ENCODE data around the gene ARRB2. TPM values are rescaled to one million over a fixed set of nuclear protein-coding genes. Genes with fewer than 3 reads are reported as not detected.

Gene ARRB2
- total and polyA plus RNA-seq, 2 donors (not counting 3 experiments of a cell fraction or from before 2014, with no cell fraction given): 18.6 to 21.3 TPM

DNA sequence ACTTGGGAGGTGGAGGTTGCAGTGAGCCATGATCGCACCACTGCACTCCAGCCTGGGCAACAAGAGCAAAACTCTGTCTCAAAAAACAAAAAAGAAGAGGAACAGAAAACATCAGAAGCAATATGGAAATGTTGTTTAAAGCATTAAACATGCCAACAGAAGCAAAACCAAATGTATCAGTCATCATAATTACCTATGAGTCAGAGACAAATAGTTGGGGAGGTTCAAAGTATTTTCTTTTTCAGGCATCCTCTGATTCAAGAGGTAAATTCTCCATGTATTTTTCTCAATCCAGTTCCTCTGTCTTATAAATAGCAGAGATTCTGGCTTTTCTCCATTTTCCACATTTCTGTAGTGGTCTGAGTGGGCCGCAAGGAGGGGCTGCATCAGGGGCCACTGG is 59.2 kb downstream of the ARRB2 start:
- Histone ChIP-seq H4K20me1 (replicated peaks; ENCODE audit: control insufficient read depth, extremely low read depth, insufficient read depth, low read length) (no peaks in the 10 kb centered on the region), H3K4me1 (ENCODE audit: control insufficient read depth, extremely low read depth, insufficient read depth, low read length) (no peaks in the 10 kb centered on the region), H3K9me1 (replicated peaks; ENCODE audit: control insufficient read depth, extremely low read depth, insufficient read depth, low read length) (no peaks in the 10 kb centered on the region), H2AFZ (ENCODE audit: low read depth, low read length) (no peak overlapping the region), H3K36me3 (ENCODE audit: control insufficient read depth in 2 of 2, extremely low read depth in 1 of 2, insufficient read depth in 2 of 2, low read length in 2 of 2) (no peaks in the 10 kb centered on the region), H3K27ac (ENCODE audit: insufficient read depth, low read depth, low read length) (no peak overlapping the region), H3K79me2 (ENCODE audit: control insufficient read depth, insufficient read depth, low read length) (no peaks in the 10 kb centered on the region), H3K4me3 (replicated peaks in 1 of 3; ENCODE audit: insufficient read depth in 1 of 3, low read depth in 1 of 3, low read length in 3 of 3) (no peak overlapping the region), H3K27me3 (ENCODE audit: control insufficient read depth in 2 of 2, insufficient read depth in 2 of 2, low read length in 2 of 2) (peaks cover 4 to 6% of the 10 kb centered on the region in 2 experiments), H3K9ac (replicated peaks; ENCODE audit: extremely low read depth, insufficient read depth, low read length) (no peak overlapping the region), H3K4me2 (ENCODE audit: insufficient read depth, low read length) (no peak overlapping the region), H3K9me3 (replicated peaks; ENCODE audit: control insufficient read depth, insufficient read depth, low read length) (no peaks in the 10 kb centered on the region)
- dilution Hi-C loops (cut with MboI; ENCODE audit: extremely low pct_ligation_motif_present, low sequenced_read_pairs): no loop called here
- BruUV-seq (replicated peaks): no TSS peak
- TF ChIP-seq POLR2A (IDR thresholded peaks at IDR 0.05; ENCODE audit: low read depth, low read length) (no peak), FOS (IDR thresholded peaks at IDR 0.05; ENCODE audit: borderline replicate concordance, insufficient read depth, low read length) (no peak), GATA2 (IDR thresholded peaks at IDR 0.05; ENCODE audit: insufficient read depth, insufficient read length, low read depth, low read length) (no peak), JUN (IDR thresholded peaks at IDR 0.05; ENCODE audit: borderline replicate concordance, insufficient read depth, insufficient read length, low read depth) (no peak), POLR2AphosphoS5 (IDR thresholded peaks at IDR 0.05; ENCODE audit: insufficient read depth, low read depth, low read length) (no peak), MYC (IDR thresholded peaks at IDR 0.05; ENCODE audit: low read depth, low read length) (no peak), EZH2 (IDR thresholded peaks at IDR 0.05; ENCODE audit: borderline replicate concordance, low read depth, low read length, severe bottlenecking) (no peak)
- TF ChIP-seq, protein P1, sequence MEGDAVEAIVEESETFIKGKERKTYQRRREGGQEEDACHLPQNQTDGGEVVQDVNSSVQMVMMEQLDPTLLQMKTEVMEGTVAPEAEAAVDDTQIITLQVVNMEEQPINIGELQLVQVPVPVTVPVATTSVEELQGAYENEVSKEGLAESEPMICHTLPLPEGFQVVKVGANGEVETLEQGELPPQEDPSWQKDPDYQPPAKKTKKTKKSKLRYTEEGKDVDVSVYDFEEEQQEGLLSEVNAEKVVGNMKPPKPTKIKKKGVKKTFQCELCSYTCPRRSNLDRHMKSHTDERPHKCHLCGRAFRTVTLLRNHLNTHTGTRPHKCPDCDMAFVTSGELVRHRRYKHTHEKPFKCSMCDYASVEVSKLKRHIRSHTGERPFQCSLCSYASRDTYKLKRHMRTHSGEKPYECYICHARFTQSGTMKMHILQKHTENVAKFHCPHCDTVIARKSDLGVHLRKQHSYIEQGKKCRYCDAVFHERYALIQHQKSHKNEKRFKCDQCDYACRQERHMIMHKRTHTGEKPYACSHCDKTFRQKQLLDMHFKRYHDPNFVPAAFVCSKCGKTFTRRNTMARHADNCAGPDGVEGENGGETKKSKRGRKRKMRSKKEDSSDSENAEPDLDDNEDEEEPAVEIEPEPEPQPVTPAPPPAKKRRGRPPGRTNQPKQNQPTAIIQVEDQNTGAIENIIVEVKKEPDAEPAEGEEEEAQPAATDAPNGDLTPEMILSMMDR (IDR thresholded peaks at IDR 0.05; ENCODE audit: extremely low read depth in 1 of 2, insufficient read depth in 1 of 2, low read depth in 1 of 2, low read length in 2 of 2): no peak
- TF ChIP-seq, protein P2, sequence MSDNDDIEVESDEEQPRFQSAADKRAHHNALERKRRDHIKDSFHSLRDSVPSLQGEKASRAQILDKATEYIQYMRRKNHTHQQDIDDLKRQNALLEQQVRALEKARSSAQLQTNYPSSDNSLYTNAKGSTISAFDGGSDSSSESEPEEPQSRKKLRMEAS (IDR thresholded peaks at IDR 0.05; ENCODE audit: insufficient read depth, insufficient read length): no peak
- CTCF ChIA-PET: interaction anchor here (2.7 kb wide), 1 partner anchor 10 kb away, joined by 9 read pairs; no protein-coding TSS in a partner anchor
- POLR2A ChIA-PET: no interaction called here
- intact Hi-C loops (cut with micrococcal nuclease): no loop called here
- FAIRE-seq (no peak), DNase-seq (ENCODE audit: low read depth, low spot score) (no peak)

Other genes starting within 250 kb of the ARRB2 start
- 56.6 and 77.3 TPM in 2 replicates for gene SPNS2, start 211.8 kb upstream of the ARRB2 start, total RNA-seq
- 70.2 and 77.3 TPM in 2 replicates for gene SPNS2, start 211.8 kb upstream of the ARRB2 start, polyA plus RNA-seq
- gene MYBBP1A, start 155.2 kb upstream of the ARRB2 start, total RNA-seq: 78.1 and 79.2 TPM in 2 replicates
- gene MYBBP1A, start 155.2 kb upstream of the ARRB2 start, polyA plus RNA-seq: 26.8 and 29.3 TPM in 2 replicates
- not detected in 2 replicates for gene GGT6, start 150.1 kb upstream of the ARRB2 start, total RNA-seq
- not detected in 2 replicates for gene GGT6, start 150.1 kb upstream of the ARRB2 start, polyA plus RNA-seq
- not detected in 2 replicates for gene SMTNL2, start 126.1 kb upstream of the ARRB2 start, total RNA-seq
- gene SMTNL2, start 126.1 kb upstream of the ARRB2 start, polyA plus RNA-seq: not detected in 2 replicates
- not detected in 2 replicates for gene ALOX15, start 69.0 kb upstream of the ARRB2 start, total RNA-seq
- gene ALOX15, start 69.0 kb upstream of the ARRB2 start, polyA plus RNA-seq: not detected in 2 replicates
- 58.5 and 63.9 TPM in 2 replicates for gene PELP1, start 6.5 kb upstream of the ARRB2 start, total RNA-seq
- gene PELP1, start 6.5 kb upstream of the ARRB2 start, polyA plus RNA-seq: 26.8 and 41.2 TPM in 2 replicates
- gene MED11, start 20.8 kb downstream of the ARRB2 start, total RNA-seq: 11.7 and 12.9 TPM in 2 replicates
- 21.2 and 23.8 TPM in 2 replicates for gene MED11, start 20.8 kb downstream of the ARRB2 start, polyA plus RNA-seq
- 0.44 TPM in 1 of 2 replicates, not detected in the other for gene ZMYND15, start 29.2 kb downstream of the ARRB2 start, total RNA-seq
- 0.12 and 0.18 TPM in 2 replicates for gene ZMYND15, start 29.2 kb downstream of the ARRB2 start, polyA plus RNA-seq
- gene CXCL16, start 29.3 kb downstream of the ARRB2 start, total RNA-seq: 4.8 and 5.4 TPM in 2 replicates
- 6.1 and 7.3 TPM in 2 replicates for gene CXCL16, start 29.3 kb downstream of the ARRB2 start, polyA plus RNA-seq
- not detected in 2 replicates for gene TM4SF5, start 61.3 kb downstream of the ARRB2 start, total RNA-seq
- not detected in 2 replicates for gene TM4SF5, start 61.3 kb downstream of the ARRB2 start, polyA plus RNA-seq
- not detected in 2 replicates for gene VMO1, start 75.7 kb downstream of the ARRB2 start, total RNA-seq
- gene VMO1, start 75.7 kb downstream of the ARRB2 start, polyA plus RNA-seq: 0.23 and 0.27 TPM in 2 replicates
- gene GLTPD2, start 78.3 kb downstream of the ARRB2 start, total RNA-seq: not detected in 2 replicates
- gene GLTPD2, start 78.3 kb downstream of the ARRB2 start, polyA plus RNA-seq: not detected in 2 replicates
- gene PSMB6, start 85.5 kb downstream of the ARRB2 start, total RNA-seq: 203 and 214 TPM in 2 replicates
- 598 and 599 TPM in 2 replicates for gene PSMB6, start 85.5 kb downstream of the ARRB2 start, polyA plus RNA-seq
- gene PLD2, start 96.5 kb downstream of the ARRB2 start, total RNA-seq: 52.3 and 58.7 TPM in 2 replicates
- gene PLD2, start 96.5 kb downstream of the ARRB2 start, polyA plus RNA-seq: 53.6 and 54.7 TPM in 2 replicates
- 87.5 and 89.4 TPM in 2 replicates for gene MINK1, start 122.7 kb downstream of the ARRB2 start, total RNA-seq
- 46.8 and 53.6 TPM in 2 replicates for gene MINK1, start 122.7 kb downstream of the ARRB2 start, polyA plus RNA-seq
- 1.0 and 1.5 TPM in 2 replicates for gene C17orf107, start 188.9 kb downstream of the ARRB2 start, total RNA-seq
- gene C17orf107, start 188.9 kb downstream of the ARRB2 start, polyA plus RNA-seq: 0.68 and 0.86 TPM in 2 replicates
- 0.76 and 0.84 TPM in 2 replicates for gene CHRNE, start 192.5 kb downstream of the ARRB2 start, total RNA-seq
- gene CHRNE, start 192.5 kb downstream of the ARRB2 start, polyA plus RNA-seq: 1.1 and 1.3 TPM in 2 replicates
- gene GP1BA, start 221.6 kb downstream of the ARRB2 start, total RNA-seq: not detected in 2 replicates
- gene GP1BA, start 221.6 kb downstream of the ARRB2 start, polyA plus RNA-seq: not detected in 2 replicates
- 50.2 and 58.2 TPM in 2 replicates for gene SLC25A11, start 229.4 kb downstream of the ARRB2 start, total RNA-seq
- 95.2 and 110 TPM in 2 replicates for gene SLC25A11, start 229.4 kb downstream of the ARRB2 start, polyA plus RNA-seq
- 60.2 and 61.0 TPM in 2 replicates for gene RNF167, start 229.6 kb downstream of the ARRB2 start, total RNA-seq
- gene RNF167, start 229.6 kb downstream of the ARRB2 start, polyA plus RNA-seq: 87.6 and 121 TPM in 2 replicates
- 1,167 and 1,191 TPM in 2 replicates for gene PFN1, start 237.9 kb downstream of the ARRB2 start, total RNA-seq
- 1,577 and 1,770 TPM in 2 replicates for gene PFN1, start 237.9 kb downstream of the ARRB2 start, polyA plus RNA-seq
- 5.1 and 5.5 TPM in 2 replicates for gene ENO3, start 240.5 kb downstream of the ARRB2 start, total RNA-seq
- 5.9 and 6.5 TPM in 2 replicates for gene ENO3, start 240.5 kb downstream of the ARRB2 start, polyA plus RNA-seq

Data from endothelial cell of umbilical vein (primary cell).